WTC11 (cell line): Measurements from ENCODE around the gene SCO2. TPM values are rescaled to one million over a fixed set of nuclear protein-coding genes. Genes with fewer than 3 reads are reported as not detected.
A peak's percentile ranks its signal among the peaks of the same experiment; 100 is the strongest.

Experiments used
- ATAC-seq: fragments of 200-7000 bp; cut with Tn5 transposase; 2 replicates; pipeline ENCODE4 v1.10.0; 2021; ENCODE audit warnings: mild to moderate bottlenecking, moderate library complexity
- CTCF ChIA-PET: fragments of 300-600 bp; sonication (Branson Sonifier 250); formaldehyde crosslinking; loops from one replicate; lab custom pipeline; 2021; ENCODE audit warnings: antibody characterized with exemption; lab: Charles Lee
- POLR2A ChIA-PET: fragments of 350-600 bp; sonication (Branson Sonifier 250); formaldehyde crosslinking; loops from one replicate; lab custom pipeline; 2021; ENCODE audit warnings: antibody characterized with exemption; lab: Charles Lee
- DNase-seq: peaks from one replicate; pipeline ENCODE4 v3.0.0; 2021; ENCODE audit warnings: low spot score
- H3K27ac Mint-ChIP-seq: 2 replicates; pipeline ENCODE4 v1.8.0; 2021; ENCODE audit warnings: mixed read lengths
- H3K27me3 Mint-ChIP-seq: 2 replicates; pipeline ENCODE4 v1.8.0; 2021; ENCODE audit warnings: low read depth, mild to moderate bottlenecking, moderate library complexity, mixed read lengths
- H3K36me3 Mint-ChIP-seq: 2 replicates; pipeline ENCODE4 v1.8.0; 2021; ENCODE audit warnings: mixed read lengths
- H3K4me1 Mint-ChIP-seq: 2 replicates; pipeline ENCODE4 v1.8.0; 2022; ENCODE audit warnings: mixed read lengths
- H3K4me3 Mint-ChIP-seq: 2 replicates; pipeline ENCODE4 v1.8.0; 2021; ENCODE audit warnings: mild to moderate bottlenecking, moderate library complexity, mixed read lengths
- H3K9me3 Mint-ChIP-seq: 2 replicates; pipeline ENCODE4 v1.8.0; 2021; ENCODE audit warnings: mixed read lengths
- ATF2 ChIP-seq: sonication (generic); formaldehyde crosslinking; IDR thresholded peaks from 2 replicates; pipeline ENCODE4 v1.8.1; 2022; ENCODE audit warnings: low read depth, missing genetic modification reagents, borderline replicate concordance
- CREM ChIP-seq: sonication (generic); formaldehyde crosslinking; IDR thresholded peaks from 2 replicates; pipeline ENCODE4 v1.8.1; 2022; ENCODE audit warnings: mild to moderate bottlenecking, missing genetic modification reagents, moderate library complexity
- CTCF ChIP-seq: fragments of 200-600 bp; IDR thresholded peaks from 2 replicates; pipeline ENCODE4 v1.8.0; 2022; ENCODE audit warnings: antibody characterized with exemption
- ESRRA ChIP-seq: sonication (generic); formaldehyde crosslinking; IDR thresholded peaks from 2 replicates; pipeline ENCODE4 v1.8.1; 2022; ENCODE audit warnings: mild to moderate bottlenecking, missing genetic modification reagents, borderline replicate concordance
- FOXJ3 ChIP-seq: sonication (generic); formaldehyde crosslinking; IDR thresholded peaks from 2 replicates; pipeline ENCODE4 v1.9.0; 2021; ENCODE audit warnings: missing genetic modification reagents, mild to moderate bottlenecking, borderline replicate concordance
- GRHL2 ChIP-seq: fragments of 250-450 bp; sonication (Bioruptor Pico); IDR thresholded peaks from 2 replicates; pipeline ENCODE4 v1.8.0; 2022; ENCODE audit warnings: mild to moderate bottlenecking, moderate library complexity; ENCODE audit not compliant: insufficient replicate concordance, severe bottlenecking
- HMGXB4 ChIP-seq: sonication (generic); formaldehyde crosslinking; IDR thresholded peaks from 2 replicates; pipeline ENCODE4 v1.8.1; 2023; ENCODE audit warnings: mild to moderate bottlenecking, moderate library complexity, missing genetic modification reagents
- JAZF1 ChIP-seq: fragments of 250-450 bp; sonication (Bioruptor Pico); IDR thresholded peaks from 2 replicates; pipeline ENCODE4 v1.9.0; 2021; ENCODE audit warnings: moderate library complexity, mild to moderate bottlenecking, inconsistent platforms
- JUN ChIP-seq: sonication (generic); formaldehyde crosslinking; IDR thresholded peaks from 2 replicates; pipeline ENCODE4 v1.8.0; 2023; ENCODE audit warnings: mild to moderate bottlenecking, missing genetic modification reagents
- KAT7 ChIP-seq: sonication (generic); formaldehyde crosslinking; IDR thresholded peaks from 2 replicates; pipeline ENCODE4 v1.8.1; 2023; ENCODE audit warnings: missing genetic modification reagents, mild to moderate bottlenecking, borderline replicate concordance
- NFE2L1 ChIP-seq: sonication (generic); formaldehyde crosslinking; IDR thresholded peaks from 2 replicates; pipeline ENCODE4 v1.8.1; 2023; ENCODE audit warnings: missing genetic modification reagents
- NR3C1 ChIP-seq: sonication (generic); formaldehyde crosslinking; conservative IDR thresholded peaks from 2 replicates; pipeline ENCODE4 v1.8.1; 2023; ENCODE audit warnings: low read depth, mild to moderate bottlenecking, missing genetic modification reagents
- OVOL2 ChIP-seq: fragments of 250-450 bp; sonication (Bioruptor Pico); IDR thresholded peaks from 2 replicates; pipeline ENCODE4 v1.9.0; 2021; ENCODE audit warnings: mild to moderate bottlenecking, borderline replicate concordance
- PRDM15 ChIP-seq: sonication (generic); formaldehyde crosslinking; IDR thresholded peaks from 2 replicates; pipeline ENCODE4 v1.8.0; 2022; ENCODE audit warnings: missing genetic modification reagents
- RELA ChIP-seq: sonication (generic); formaldehyde crosslinking; IDR thresholded peaks from 2 replicates; pipeline ENCODE4 v1.8.1; 2022; ENCODE audit warnings: missing genetic modification reagents, mild to moderate bottlenecking, borderline replicate concordance
- SMAD4 ChIP-seq: sonication (generic); formaldehyde crosslinking; IDR thresholded peaks from 2 replicates; pipeline ENCODE4 v1.8.0; 2022; ENCODE audit warnings: mild to moderate bottlenecking, missing genetic modification reagents
- ZMAT4 ChIP-seq: fragments of 250-450 bp; sonication (Bioruptor Pico); IDR thresholded peaks from 2 replicates; pipeline ENCODE4 v1.9.0; 2021; ENCODE audit warnings: mild to moderate bottlenecking
- ZNF263 ChIP-seq: sonication (generic); formaldehyde crosslinking; IDR thresholded peaks from 2 replicates; pipeline ENCODE4 v1.8.1; 2022; ENCODE audit warnings: low read depth, mild to moderate bottlenecking, moderate library complexity, missing genetic modification reagents
- ZNF317 ChIP-seq: sonication (generic); formaldehyde crosslinking; IDR thresholded peaks from 2 replicates; pipeline ENCODE4 v1.8.1; 2023; ENCODE audit warnings: low read depth, mild to moderate bottlenecking, moderate library complexity, missing genetic modification reagents, borderline replicate concordance
- ZNF512 ChIP-seq: sonication (generic); formaldehyde crosslinking; IDR thresholded peaks from 2 replicates; pipeline ENCODE4 v1.8.1; 2022; ENCODE audit warnings: missing genetic modification reagents, borderline replicate concordance
- total RNA-seq: library from RNA; stranded (reverse); gene quantifications from 3 replicates; pipeline ENCODE4 v1.2.3, GENCODE V29; 2021

The SCO2 gene
- total RNA-seq, 1 experiment from 2014 or later, result not detected

GRCh38 chr22:50563413-50564160 is 38.2 kb upstream of the SCO2 start:
- ChIA-PET CTCF (interaction anchor here (0.7 to 2.8 kb wide), 32 partner anchors 8 to 211 kb away, joined by 3 to 42 read pairs (median 6); partner anchors contain the start of genes ARSA, CPT1B, KLHDC7B and LMF2), POLR2A (interaction anchor here (1.0 to 1.2 kb wide), 2 partner anchors 38 to 56 kb away, joined by 3 read pairs; partner anchors contain the start of genes LMF2, NCAPH2 and SCO2)
- Mint-ChIP-seq H3K36me3 (peaks cover 2% of the 10 kb centered on the region; the same call in 1 of the 2 replicates), H3K27ac (no peak overlapping the region), H3K4me3 (peak overlapping the region; percentile 83), H3K27me3 (peaks cover 37% of the 10 kb centered on the region), H3K4me1 (peaks cover 10% of the 10 kb centered on the region), H3K9me3 (no peaks in the 10 kb centered on the region)
- DNase-seq (no peak), ATAC-seq (peak; percentile 5)
- TF ChIP-seq FOXJ3 (CRISPR knock-in tag) (no peak), ZNF317 (CRISPR knock-in tag) (no peak), HMGXB4 (CRISPR knock-in tag) (no peak), NR3C1 (CRISPR knock-in tag) (no peak), ATF2 (no peak), NFE2L1 (no peak), CREM (no peak)

- CTCF ChIA-PET, result interaction anchor here (0.6 to 2.8 kb wide), 41 partner anchors 8 to 221 kb away, joined by 3 to 42 read pairs (median 5); partner anchors contain the start of genes ARSA, CHKB, CPT1B and KLHDC7B
- peak; percentile 98 for DNase-seq
- H3K9me3 Mint-ChIP-seq, result no peaks in the 10 kb centered on the region
- peaks cover 39% of the 10 kb centered on the region for H3K27me3 Mint-ChIP-seq
- H3K36me3 Mint-ChIP-seq, result no peaks in the 10 kb centered on the region
- ATAC-seq, result peak; percentile 96
- peaks cover 10% of the 10 kb centered on the region for H3K4me1 Mint-ChIP-seq
- H3K27ac Mint-ChIP-seq, result no peak within 1 kb of the TSS
- H3K4me3 Mint-ChIP-seq, result peak within 1 kb of the TSS; percentile 83
- POLR2A ChIA-PET, result interaction anchor here (1.0 to 1.2 kb wide), 2 partner anchors 37 to 55 kb away, joined by 3 read pairs; partner anchors contain the start of genes LMF2, NCAPH2 and SCO2
- TF ChIP-seq KAT7 (CRISPR knock-in tag) (no peak), OVOL2 (no peak), JAZF1 (CRISPR knock-in tag) (no peak), RELA (no peak), ZNF512 (CRISPR knock-in tag) (no peak), ZNF317 (CRISPR knock-in tag) (no peak), JUN (CRISPR knock-in tag) (no peak), ZMAT4 (CRISPR knock-in tag) (no peak), GRHL2 (CRISPR knock-in tag) (no peak), SMAD4 (CRISPR knock-in tag) (no peak), CTCF (peak; percentile 93), PRDM15 (CRISPR knock-in tag) (no peak), ESRRA (no peak), ZNF263 (CRISPR knock-in tag) (no peak)
These were observed 37.4 kb upstream of the SCO2 start, which contains the start of gene SYCE3 for GRCh38 chr22:50562523-50563412. SYCE3 (minus strand) TSS chr22:50562919; CDS start chr22:50556405, 6,514 bp downstream.
